HepG2 (cell line): ENCODE results near the gene ASB4. TPM values are rescaled to one million over a fixed set of nuclear protein-coding genes. Genes with fewer than 3 reads are reported as not detected.
A peak's percentile ranks its signal among the peaks of the same experiment; 100 is the strongest.

Experiments
- BCL6 ChIP-seq: IDR thresholded peaks from 2 replicates; pipeline ENCODE4 v1.6.1; 2016; ENCODE audit warnings: missing genetic modification reagents, missing compliant biosample characterization
- CSRNP1 ChIP-seq: sonication (generic); formaldehyde crosslinking; IDR thresholded peaks from 2 replicates; pipeline ENCODE4 v1.8.1; 2023; ENCODE audit warnings: mild to moderate bottlenecking, missing genetic modification reagents
- HMG20A ChIP-seq: IDR thresholded peaks from 2 replicates; pipeline ENCODE4 v1.6.1; 2016; ENCODE audit warnings: borderline replicate concordance
- HNF4A ChIP-seq: sonication (generic); formaldehyde crosslinking; IDR thresholded peaks from 2 replicates; pipeline ENCODE4 v1.4.0; 2020; ENCODE audit warnings: missing genetic modification reagents
- KMT2A ChIP-seq: sonication (generic); formaldehyde crosslinking; IDR thresholded peaks from 2 replicates; pipeline ENCODE4 v1.4.0; 2020; ENCODE audit warnings: missing genetic modification reagents
- MAFF ChIP-seq: IDR thresholded peaks from 2 replicates; pipeline ENCODE4 v1.6.1; 2011; ENCODE audit warnings: low read depth, low read length, improper control_type of control experiment
- MED8 ChIP-seq: sonication (generic); formaldehyde crosslinking; IDR thresholded peaks from 2 replicates; pipeline ENCODE4 v1.8.1; 2023; ENCODE audit warnings: mild to moderate bottlenecking, missing genetic modification reagents; ENCODE audit not compliant: insufficient replicate concordance
- SOX6 ChIP-seq, 2 experiments: fragments of 450-650 bp in 1 of 2; sonication (generic) in 1 of 2; formaldehyde crosslinking in 1 of 2; IDR thresholded peaks; 2 replicates each; pipeline versions ENCODE4 v1.4.0 to v1.6.1; 2017 to 2020; ENCODE audit warnings: antibody characterized with exemption in 1 of 2, mild to moderate bottlenecking in 1 of 2, missing genetic modification reagents in 1 of 2
- TAF1 ChIP-seq: sonication (generic); formaldehyde crosslinking; IDR thresholded peaks from 2 replicates; pipeline ENCODE4 v1.4.0; 2020; ENCODE audit warnings: missing genetic modification reagents
- ZFP82 ChIP-seq: sonication (generic); formaldehyde crosslinking; IDR thresholded peaks from 2 replicates; pipeline ENCODE4 v1.5.1; 2020; ENCODE audit warnings: mild to moderate bottlenecking, missing genetic modification reagents, borderline replicate concordance
- ZHX2 ChIP-seq, 2 experiments: sonication (generic) in 1 of 2; formaldehyde crosslinking in 1 of 2; IDR thresholded peaks; 2 replicates each; pipeline versions ENCODE4 v1.6.1 to v1.9.0; 2014 to 2022; ENCODE audit warnings: antibody characterized with exemption in 1 of 2, borderline replicate concordance in 1 of 2, inconsistent platforms in 1 of 2, low read depth in 1 of 2, missing genetic modification reagents in 1 of 2
- ZMYM4 ChIP-seq: sonication (generic); formaldehyde crosslinking; IDR thresholded peaks from 2 replicates; pipeline ENCODE4 v1.8.1; 2023; ENCODE audit warnings: mild to moderate bottlenecking, missing genetic modification reagents
- ZNF205 ChIP-seq: IDR thresholded peaks from 2 replicates; pipeline ENCODE4 v1.6.1; 2018; ENCODE audit warnings: missing biosample characterization, missing genetic modification reagents
- ZNF446 ChIP-seq: sonication (generic); formaldehyde crosslinking; IDR thresholded peaks from 2 replicates; pipeline ENCODE4 v1.5.0; 2020; ENCODE audit warnings: mild to moderate bottlenecking, missing genetic modification reagents
- polyA plus RNA-seq, 8 experiments: library from polyadenylated mRNA; depleted of rRNA in 3 of 8; stranded (reverse) in 7 of 8; unstranded in 1 of 8; fragments of >200 nt; fragmentation: Illumina TruSeq in 4 of 8; extraction: Trizol in 4 of 8; gene quantifications; 2 replicates each; pipeline versions ENCODE4 v1.2.1 to v1.2.3, GENCODE V29; 2011 to 2016; ENCODE audit warnings: low read depth in 4 of 8, missing spikeins in 1 of 8, mixed read lengths in 1 of 8; ENCODE audit not compliant: insufficient read depth in 1 of 8
- total RNA-seq, 5 experiments: library from RNA; depleted of rRNA; stranded (reverse); fragments of >200 nt; fragmentation: Illumina TruSeq; extraction: Trizol; gene quantifications; 2 replicates each; pipeline ENCODE4 v1.2.3, GENCODE V29; 2016; ENCODE audit warnings: low read depth in 1 of 5
- TF ChIP-seq, protein P1 (sequence below): sonication (generic); formaldehyde crosslinking; IDR thresholded peaks from 2 replicates; pipeline ENCODE4 v1.5.0; 2020; ENCODE audit warnings: missing genetic modification reagents, mild to moderate bottlenecking, borderline replicate concordance
- TF ChIP-seq, protein P2 (sequence below): sonication (generic); formaldehyde crosslinking; conservative IDR thresholded peaks from 2 replicates; pipeline ENCODE4 v1.5.0; 2020; ENCODE audit warnings: missing genetic modification reagents

Gene ASB4
- total and polyA plus RNA-seq, 2 of the 13 experiments (the other 11 are each of a cell fraction or from before 2014, with no cell fraction given), result 1.1 to 4.0 TPM

DNA sequence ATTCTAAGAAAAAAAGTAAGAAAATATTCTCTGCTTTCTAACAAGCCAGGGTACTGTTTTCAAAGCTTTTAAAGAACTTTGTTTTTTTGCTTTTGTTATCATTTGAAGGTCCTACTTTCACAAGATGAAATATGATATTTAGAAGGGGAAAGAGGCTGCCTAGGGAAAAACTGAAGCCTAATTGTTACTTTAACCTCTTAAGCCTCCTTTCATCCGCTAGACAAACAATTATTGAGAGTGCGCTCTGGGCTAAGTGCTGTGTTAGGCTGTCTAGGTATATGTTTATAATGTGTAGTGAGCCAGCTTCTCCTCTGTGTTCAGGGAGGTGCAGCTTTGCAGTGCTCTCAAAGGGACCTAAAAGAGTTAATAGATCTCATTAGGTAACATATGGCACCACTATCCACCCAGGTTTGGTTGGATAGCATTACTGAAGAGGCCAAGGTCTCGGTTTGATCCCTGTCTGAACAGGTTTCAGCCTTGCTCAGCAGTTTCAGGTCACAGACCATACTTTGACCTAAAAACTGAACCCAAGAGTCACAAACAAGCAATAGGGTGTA, 92.6 kb downstream of the ASB4 start (continued):
- TF ChIP-seq ZHX2 (IDR thresholded peaks at IDR 0.05; ENCODE audit: low read depth) (no peak), ZHX2 (CRISPR knock-in tag; IDR thresholded peaks at IDR 0.05; ENCODE audit: borderline replicate concordance) (no peak), ZNF446 (CRISPR knock-in tag) (no peak), ZFP82 (CRISPR knock-in tag) (no peak), MED8 (CRISPR knock-in tag) (no peak), KMT2A (CRISPR knock-in tag) (no peak), HMG20A (CRISPR knock-in tag) (no peak), SOX6 (IDR thresholded peaks at IDR 0.05) (no peak), SOX6 (CRISPR knock-in tag; IDR thresholded peaks at IDR 0.05) (0 out of 2 replicates have a peak, but pooled peaks have one; percentile 26), MAFF (peak; percentile 37; the same call in 1 of the 2 replicates), ZMYM4 (CRISPR knock-in tag) (no peak), TAF1 (CRISPR knock-in tag) (no peak), HNF4A (0 out of 2 replicates have a peak, but pooled peaks have one; percentile 22), ZNF205 (CRISPR knock-in tag) (no peak), BCL6 (CRISPR knock-in tag) (peak; percentile 77), CSRNP1 (CRISPR knock-in tag) (no peak)
- TF ChIP-seq, protein P1, sequence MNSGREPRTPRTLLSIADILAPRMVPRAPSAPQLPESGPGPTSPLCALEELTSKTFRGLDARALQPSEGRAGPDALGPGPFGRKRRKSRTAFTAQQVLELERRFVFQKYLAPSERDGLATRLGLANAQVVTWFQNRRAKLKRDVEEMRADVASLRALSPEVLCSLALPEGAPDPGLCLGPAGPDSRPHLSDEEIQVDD (CRISPR knock-in tag), result no peak
- TF ChIP-seq, protein P2, sequence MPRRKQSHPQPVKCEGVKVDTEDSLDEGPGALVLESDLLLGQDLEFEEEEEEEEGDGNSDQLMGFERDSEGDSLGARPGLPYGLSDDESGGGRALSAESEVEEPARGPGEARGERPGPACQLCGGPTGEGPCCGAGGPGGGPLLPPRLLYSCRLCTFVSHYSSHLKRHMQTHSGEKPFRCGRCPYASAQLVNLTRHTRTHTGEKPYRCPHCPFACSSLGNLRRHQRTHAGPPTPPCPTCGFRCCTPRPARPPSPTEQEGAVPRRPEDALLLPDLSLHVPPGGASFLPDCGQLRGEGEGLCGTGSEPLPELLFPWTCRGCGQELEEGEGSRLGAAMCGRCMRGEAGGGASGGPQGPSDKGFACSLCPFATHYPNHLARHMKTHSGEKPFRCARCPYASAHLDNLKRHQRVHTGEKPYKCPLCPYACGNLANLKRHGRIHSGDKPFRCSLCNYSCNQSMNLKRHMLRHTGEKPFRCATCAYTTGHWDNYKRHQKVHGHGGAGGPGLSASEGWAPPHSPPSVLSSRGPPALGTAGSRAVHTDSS, result no peak
